Heart right ventricle (tissue), 16 donors: ENCODE data around the gene BMF. TPM values are rescaled to one million over a fixed set of nuclear protein-coding genes. Genes with fewer than 3 reads are reported as not detected.
"Not testable (repeated sequence)": the region's sequence is repeated elsewhere in the genome, so short reads cannot be mapped to it uniquely, and the experiment has no call there.

Experiments used
- ATAC-seq, 8 donors: fragments of 200-7000 bp; cut with Tn5 transposase; one replicate each; pipeline ENCODE4 v1.9.1; 2020; ENCODE audit warnings: mild to moderate bottlenecking in 8 of 8, moderate library complexity in 8 of 8, moderate number of reproducible peaks in 1 of 8
- DNase-seq, 2 donors: peaks; one replicate each; pipeline ENCODE4 v3.0.0-alpha.2; 2020
- H3K27ac ChIP-seq, 10 donors: fragments of 200-600 bp; sonication (generic) in 2 of 10; one replicate each; pipeline versions ENCODE4 v1.5.0 to v1.8.0; 2020 to 2022; ENCODE audit warnings: mild to moderate bottlenecking in 3 of 10
- H3K27me3 ChIP-seq, 7 donors: fragments of 200-600 bp; one replicate each; pipeline ENCODE4 v1.8.0; 2021 to 2022; ENCODE audit warnings: mild to moderate bottlenecking in 2 of 7
- H3K36me3 ChIP-seq, 9 donors: fragments of 200-600 bp; sonication (generic) in 1 of 9; one replicate each; pipeline versions ENCODE4 v1.5.0 to v1.8.0; 2020 to 2022; ENCODE audit warnings: mild to moderate bottlenecking in 2 of 9
- H3K4me1 ChIP-seq, 9 donors: fragments of 200-600 bp; sonication (generic) in 1 of 9; one replicate each; pipeline versions ENCODE4 v1.5.0 to v1.8.0; 2020 to 2022; ENCODE audit warnings: mild to moderate bottlenecking in 4 of 9
- H3K4me3 ChIP-seq, 10 donors: fragments of 200-600 bp; sonication (generic) in 2 of 10; one replicate each; pipeline versions ENCODE4 v1.5.0 to v1.8.0; 2020 to 2022; ENCODE audit warnings: mild to moderate bottlenecking in 7 of 10, moderate library complexity in 2 of 10
- H3K9me3 ChIP-seq, 11 donors: fragments of 200-600 bp in 10 of 11; sonication (generic) in 2 of 11; one replicate each; pipeline versions ENCODE4 v1.5.0 to v1.8.0; 2013 to 2022; ENCODE audit warnings: mild to moderate bottlenecking in 2 of 11, control low read depth in 1 of 11, moderate library complexity in 1 of 11
- WGBS, 2 donors: extraction: QIAGEN DNeasy Blood & Tissue Kit; methylation state at CpG; one replicate each; pipeline ENCODE4 v1.1.7; 2013; ENCODE audit warnings: inconsistent platforms in 1 of 2; 5-methylcytosine and 5-hydroxymethylcytosine counted together
- intact Hi-C, 10 donors: fragments of 100-400 bp; cut with DNase I; formaldehyde crosslinking; loops; one replicate each; pipeline versions ENCODE4 v1.11.1 to v1.14.2; 2022
- polyA plus RNA-seq, 2 donors: library from polyadenylated mRNA; stranded (reverse); fragments of 200-250 nt; gene quantifications; one replicate each; pipeline ENCODE4 v1.2.3, GENCODE V29; 2013
- total RNA-seq, 10 donors: library from RNA; stranded (reverse); fragmentation: NEBNext Ultra II Directional in 3 of 10; extraction: Animal tissue kit (Norgen Biotek cat#: 25700) in 3 of 10; gene quantifications; one replicate each; pipeline versions ENCODE4 v1.2.1 to v1.2.4, GENCODE V29; 2021 to 2023
- TF ChIP-seq, protein P1 (sequence below), 9 donors: fragments of 200-600 bp; sonication (generic) in 2 of 9; IDR thresholded peaks; one replicate each; pipeline versions ENCODE4 v1.5.0 to v1.8.0; 2021 to 2022; ENCODE audit warnings: antibody characterized with exemption in 9 of 9, mild to moderate bottlenecking in 5 of 9, moderate library complexity in 1 of 9
- donor health status: Arrhythmogenic right ventricular cardiomyopathy.
- donor health status: ischemic (EF 13 %, LVEDD 7.1; RV severe dilation, severe dysfunction).
- donor health status: healthy with polysubstance abuse.
- donor health status: DM: no; HTN: yes; CAD: no.
- donor health status: DM: no; HTN: no; CAD: no.
- donor health status: ischemic (EF 25% LVEDD 6.9; RV normal size, moderate dysfunction).
- donor health status: ischemic (EF 25% LVEDD 5.7; RV mildly dilated, moderate dysfunction).
- donor health status: healthy.
- donor health status: DM: yes; HTN: yes; CAD: no.
- donor health status: Ischemic cardiomyopathy.
- donor health status: ischemic (EF 35%, LVEDD 5.7; RV mildly dilated, moderate dysfunction).
- donor health status: nonischemic (EF 11% LVEDD 7.7; RV severe dilation, severe dysfunction).
- donor health status: DM: yes; HTN: yes; CAD: no.
- donor health status: PGD.
- donor health status: ischemic (EF 29% LVEDD 5.4; RV normal size, mild dysfunction).
- donor health status: nonischemic (EF 23%, LVEDD 6.1; RV moderate dilation, normal function).

The BMF gene
- total and polyA plus RNA-seq, 12 donors: 0.92 to 10.2 (median 3.0) TPM

DNA sequence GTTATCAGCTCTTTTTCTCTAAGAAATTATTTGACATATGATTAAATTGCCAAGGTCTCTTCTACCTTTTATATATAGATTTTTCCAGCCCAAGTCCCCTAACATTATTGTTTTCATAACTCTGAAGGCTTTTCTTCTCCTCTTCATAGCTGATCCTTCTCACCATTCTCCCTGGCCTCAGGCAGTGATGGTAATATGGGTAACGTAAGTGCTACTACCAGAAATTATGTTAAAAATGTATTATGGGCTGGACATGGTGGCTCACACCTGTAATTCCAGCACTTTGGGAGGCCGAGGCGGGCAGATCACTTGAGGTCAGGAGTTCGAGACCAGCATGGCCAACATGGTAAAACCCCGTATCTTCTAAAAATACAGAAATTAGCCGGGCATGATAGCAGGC lies 29.2 kb downstream of the BMF start:
- no peaks in the 10 kb centered on the region for H3K36me3 ChIP-seq
- TF ChIP-seq, protein P1, sequence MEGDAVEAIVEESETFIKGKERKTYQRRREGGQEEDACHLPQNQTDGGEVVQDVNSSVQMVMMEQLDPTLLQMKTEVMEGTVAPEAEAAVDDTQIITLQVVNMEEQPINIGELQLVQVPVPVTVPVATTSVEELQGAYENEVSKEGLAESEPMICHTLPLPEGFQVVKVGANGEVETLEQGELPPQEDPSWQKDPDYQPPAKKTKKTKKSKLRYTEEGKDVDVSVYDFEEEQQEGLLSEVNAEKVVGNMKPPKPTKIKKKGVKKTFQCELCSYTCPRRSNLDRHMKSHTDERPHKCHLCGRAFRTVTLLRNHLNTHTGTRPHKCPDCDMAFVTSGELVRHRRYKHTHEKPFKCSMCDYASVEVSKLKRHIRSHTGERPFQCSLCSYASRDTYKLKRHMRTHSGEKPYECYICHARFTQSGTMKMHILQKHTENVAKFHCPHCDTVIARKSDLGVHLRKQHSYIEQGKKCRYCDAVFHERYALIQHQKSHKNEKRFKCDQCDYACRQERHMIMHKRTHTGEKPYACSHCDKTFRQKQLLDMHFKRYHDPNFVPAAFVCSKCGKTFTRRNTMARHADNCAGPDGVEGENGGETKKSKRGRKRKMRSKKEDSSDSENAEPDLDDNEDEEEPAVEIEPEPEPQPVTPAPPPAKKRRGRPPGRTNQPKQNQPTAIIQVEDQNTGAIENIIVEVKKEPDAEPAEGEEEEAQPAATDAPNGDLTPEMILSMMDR (IDR thresholded peaks at IDR 0.05): no peak
- H3K4me1 ChIP-seq: peaks cover 8 to 46% (median 28%) of the 10 kb centered on the region in 9 donors
- no peak overlapping the region for H3K4me3 ChIP-seq
- 95 to 96% methylated on average over 6 of the region's 6 CpGs for WGBS, 2 donors
- intact Hi-C loops: no loop called here
- H3K9me3 ChIP-seq: no peaks in the 10 kb centered on the region
- H3K27me3 ChIP-seq: no peaks in the 10 kb centered on the region
- ATAC-seq (no peak), DNase-seq (no peak)
- H3K27ac ChIP-seq: peak overlapping the region in 1 of 10 donors; percentile 84

GRCh38 chr15:40075298-40076044 lies 33.2 kb downstream of the BMF start:
- ATAC-seq (no peak), DNase-seq (no peak)
- H3K9me3 ChIP-seq: no peaks in the 10 kb centered on the region
- 88 to 89% methylated on average over 18 of the region's 18 CpGs for WGBS, 2 donors
- TF ChIP-seq, protein P1 (IDR thresholded peaks at IDR 0.05): no peak
- intact Hi-C loops: no loop called here
- no peak overlapping the region for H3K4me3 ChIP-seq
- peaks cover 0 to 28% (median 15%) of the 10 kb centered on the region in 9 donors for H3K4me1 ChIP-seq
- peak overlapping the region in 1 of 10 donors; percentile 0 for H3K27ac ChIP-seq
- H3K27me3 ChIP-seq: no peaks in the 10 kb centered on the region
- H3K36me3 ChIP-seq: no peaks in the 10 kb centered on the region

GRCh38 chr15:40074656-40075055 lies 34.0 kb downstream of the BMF start:
- intact Hi-C loops, DNase-seq: not testable (repeated sequence)
- WGBS, 2 donors: 96 to 97% methylated on average over 16 to 21 of the region's 27 CpGs

DNA sequence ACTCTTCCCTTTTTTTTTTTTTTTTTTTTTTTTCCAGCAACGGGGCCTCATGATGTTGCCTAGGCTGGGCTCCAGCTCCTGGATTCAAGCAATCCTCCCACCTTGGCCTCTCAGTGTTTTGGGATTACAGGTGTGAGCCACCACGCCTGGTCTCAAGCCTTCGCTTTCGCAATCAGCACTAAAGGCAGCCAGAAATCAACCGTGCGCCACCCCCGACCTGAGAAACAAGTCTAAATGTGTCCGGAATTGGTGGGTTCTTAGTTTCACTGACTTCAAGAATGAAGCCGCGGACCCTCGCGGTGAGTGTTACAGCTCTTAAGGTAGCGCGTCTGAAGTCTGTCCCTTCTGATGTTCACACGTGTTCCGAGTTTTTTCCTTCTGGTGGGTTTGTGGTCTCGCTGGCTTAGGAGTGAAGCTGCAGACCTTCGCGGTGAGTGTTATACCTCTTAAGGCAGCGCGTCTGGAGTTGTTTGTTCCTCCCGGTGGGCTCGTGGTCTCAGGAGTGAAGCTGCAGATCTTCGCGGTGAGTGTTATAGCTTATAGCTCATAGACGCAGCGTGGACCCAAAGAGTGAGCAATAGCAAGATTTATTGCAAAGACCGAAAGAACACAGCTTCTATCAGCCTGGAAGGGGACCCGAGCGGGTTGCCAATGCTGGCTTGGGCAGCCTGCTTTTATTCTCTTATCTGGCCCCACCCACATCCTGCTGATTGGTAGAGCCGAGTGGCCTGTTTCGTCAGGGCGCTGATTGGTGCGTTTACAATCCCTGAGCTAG lies 34.8 kb downstream of the BMF start:
- H3K4me1 ChIP-seq: peaks cover 10 to 34% (median 21%) of the 10 kb centered on the region in 9 donors
- intact Hi-C loops, H3K4me3 ChIP-seq, H3K27me3 ChIP-seq, DNase-seq, H3K9me3 ChIP-seq, ATAC-seq, H3K36me3 ChIP-seq, H3K27ac ChIP-seq: not testable (repeated sequence)
- 90 to 92% methylated on average over 34 of the region's 34 CpGs for WGBS, 2 donors

More at GRCh38 chr15:40074656-40075055, 34.0 kb downstream of the BMF start:
- H3K4me1 ChIP-seq: peaks cover 2 to 26% (median 14%) of the 10 kb centered on the region in 9 donors
- not testable (repeated sequence) for H3K4me3 ChIP-seq, ATAC-seq, H3K36me3 ChIP-seq, H3K27me3 ChIP-seq, H3K27ac ChIP-seq, H3K9me3 ChIP-seq

- no peaks in the 10 kb centered on the region for H3K27me3 ChIP-seq
- no peaks in the 10 kb centered on the region for H3K36me3 ChIP-seq
- peak overlapping the region in 4 of 10 donors; percentile 18 to 32 (median 24) for H3K4me3 ChIP-seq
- H3K4me1 ChIP-seq: peaks cover 11 to 42% (median 28%) of the 10 kb centered on the region in 9 donors
- 47 to 51% methylated on average over 34 of the region's 34 CpGs for WGBS, 2 donors
- intact Hi-C loops: no loop called here
- TF ChIP-seq, protein P1 (IDR thresholded peaks at IDR 0.05): peak in 4 of 9 donors; percentile 5 to 26 (median 22)
- peak overlapping the region in 5 of 10 donors; percentile 15 to 60 (median 47) for H3K27ac ChIP-seq
- H3K9me3 ChIP-seq: no peaks in the 10 kb centered on the region
- peak in 4 of 8 donors; percentile 16 to 68 (median 56) for ATAC-seq
- peak; percentile 41 to 54 for DNase-seq
Measured at GRCh38 chr15:40072216-40072990, 36.3 kb downstream of the BMF start.
